ENCODE results near the gene RNF152. TPM values are rescaled to one million over a fixed set of nuclear protein-coding genes. Genes with fewer than 3 reads are reported as not detected.
"Not testable (repeated sequence)": the region's sequence is repeated elsewhere in the genome, so short reads cannot be mapped to it uniquely, and the experiment has no call there.

RNF152 gene
- total RNA-seq, 4 donors from 2014 or later: 11.8 to 16.7 (median 12.8) TPM

DNA sequence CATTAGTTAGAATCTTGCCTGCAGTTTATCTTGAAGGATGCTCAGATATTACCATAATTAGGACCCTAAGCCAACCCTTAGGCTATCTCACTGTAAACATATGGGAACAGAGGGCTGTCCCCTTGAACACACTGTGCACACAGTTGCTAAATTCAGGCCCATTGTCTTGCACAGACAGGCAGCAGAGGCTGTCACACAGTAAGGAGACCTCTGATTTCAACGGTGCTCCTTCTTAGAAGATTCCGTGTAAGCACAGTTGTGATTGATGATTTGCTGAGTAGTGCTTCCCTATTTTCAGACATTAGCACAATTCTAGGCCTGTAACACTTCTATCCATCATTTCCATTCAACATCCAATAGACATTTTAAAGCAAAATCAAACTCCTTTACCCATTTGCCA lies 108.0 kb downstream of the RNF152 start:
- Histone ChIP-seq H3K9me3 (peaks cover 0 to 12% (median 0%) of the 10 kb centered on the region in 4 donors), H3K27ac (no peak overlapping the region), H3K36me3 (no peaks in the 10 kb centered on the region), H3K4me3 (no peak overlapping the region), H3K27me3 (no peaks in the 10 kb centered on the region), H3K4me1 (no peaks in the 10 kb centered on the region)
- TF ChIP-seq POLR2A (IDR thresholded peaks at IDR 0.05): no peak
- TF ChIP-seq, protein P1, sequence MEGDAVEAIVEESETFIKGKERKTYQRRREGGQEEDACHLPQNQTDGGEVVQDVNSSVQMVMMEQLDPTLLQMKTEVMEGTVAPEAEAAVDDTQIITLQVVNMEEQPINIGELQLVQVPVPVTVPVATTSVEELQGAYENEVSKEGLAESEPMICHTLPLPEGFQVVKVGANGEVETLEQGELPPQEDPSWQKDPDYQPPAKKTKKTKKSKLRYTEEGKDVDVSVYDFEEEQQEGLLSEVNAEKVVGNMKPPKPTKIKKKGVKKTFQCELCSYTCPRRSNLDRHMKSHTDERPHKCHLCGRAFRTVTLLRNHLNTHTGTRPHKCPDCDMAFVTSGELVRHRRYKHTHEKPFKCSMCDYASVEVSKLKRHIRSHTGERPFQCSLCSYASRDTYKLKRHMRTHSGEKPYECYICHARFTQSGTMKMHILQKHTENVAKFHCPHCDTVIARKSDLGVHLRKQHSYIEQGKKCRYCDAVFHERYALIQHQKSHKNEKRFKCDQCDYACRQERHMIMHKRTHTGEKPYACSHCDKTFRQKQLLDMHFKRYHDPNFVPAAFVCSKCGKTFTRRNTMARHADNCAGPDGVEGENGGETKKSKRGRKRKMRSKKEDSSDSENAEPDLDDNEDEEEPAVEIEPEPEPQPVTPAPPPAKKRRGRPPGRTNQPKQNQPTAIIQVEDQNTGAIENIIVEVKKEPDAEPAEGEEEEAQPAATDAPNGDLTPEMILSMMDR (IDR thresholded peaks at IDR 0.05): no peak
- TF ChIP-seq EP300 (IDR thresholded peaks at IDR 0.05): no peak
- WGBS, 2 donors: 42 to 51% methylated on average over 2 of the region's 2 CpGs
- no peak for DNase-seq (ENCODE audit: low spot score in 2 of 2)

DNA sequence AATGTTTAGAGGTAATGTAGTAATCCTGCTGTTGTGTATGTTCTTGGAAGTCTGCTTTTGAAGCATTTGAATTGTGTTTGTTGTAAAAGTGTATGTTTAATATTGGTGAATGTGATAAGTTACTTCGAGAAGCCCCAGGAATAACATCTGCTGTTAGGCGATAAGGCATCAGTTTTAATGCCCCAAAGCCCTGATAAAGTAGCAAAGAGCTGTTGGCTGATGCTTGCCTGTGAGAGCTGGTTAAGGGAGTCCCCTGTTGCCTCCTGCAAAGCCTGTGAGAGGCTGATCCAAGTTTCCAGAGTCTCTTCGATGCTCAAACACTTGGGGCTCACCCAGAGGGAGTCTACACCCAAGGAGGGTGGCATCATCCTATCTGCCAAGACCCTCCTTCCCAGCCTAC lies 110.3 kb downstream of the RNF152 start:
- Histone ChIP-seq H3K36me3 (no peaks in the 10 kb centered on the region), H3K4me3 (no peak overlapping the region), H3K27ac (no peak overlapping the region), H3K27me3 (no peaks in the 10 kb centered on the region), H3K9me3 (peaks cover 0 to 11% (median 0%) of the 10 kb centered on the region in 4 donors), H3K4me1 (no peaks in the 10 kb centered on the region)
- WGBS, 2 donors: 79 to 83% methylated on average over 3 of the region's 3 CpGs
- no peak for DNase-seq (ENCODE audit: low spot score in 2 of 2)
- no peak for TF ChIP-seq POLR2A (IDR thresholded peaks at IDR 0.05)
- TF ChIP-seq EP300 (IDR thresholded peaks at IDR 0.05): no peak
- TF ChIP-seq, protein P1 (IDR thresholded peaks at IDR 0.05): no peak

DNA sequence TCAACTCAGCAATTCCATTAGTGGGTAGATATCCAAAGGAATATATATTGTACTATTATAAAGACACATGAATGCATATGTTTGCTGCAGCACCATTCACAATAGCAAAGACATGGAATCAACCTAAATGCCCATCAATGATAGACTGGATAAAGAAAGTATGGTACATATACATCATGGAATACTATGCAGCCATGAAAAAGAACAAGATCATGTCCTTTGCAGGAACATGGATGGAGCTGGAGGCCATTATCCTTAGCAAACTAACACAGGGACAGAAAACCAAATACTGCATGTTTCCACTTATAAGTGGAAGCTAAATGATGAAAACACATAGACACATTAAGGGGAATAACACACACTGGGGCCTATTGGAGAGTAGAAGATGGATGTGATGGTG lies 116.6 kb downstream of the RNF152 start:
- not testable (repeated sequence) for H3K4me3 ChIP-seq; H3K4me1 ChIP-seq; H3K27ac ChIP-seq; H3K27me3 ChIP-seq; DNase-seq (ENCODE audit: low spot score in 2 of 2); H3K36me3 ChIP-seq
- peaks cover 0 to 20% (median 0%) of the 10 kb centered on the region in 4 donors for H3K9me3 ChIP-seq

DNA sequence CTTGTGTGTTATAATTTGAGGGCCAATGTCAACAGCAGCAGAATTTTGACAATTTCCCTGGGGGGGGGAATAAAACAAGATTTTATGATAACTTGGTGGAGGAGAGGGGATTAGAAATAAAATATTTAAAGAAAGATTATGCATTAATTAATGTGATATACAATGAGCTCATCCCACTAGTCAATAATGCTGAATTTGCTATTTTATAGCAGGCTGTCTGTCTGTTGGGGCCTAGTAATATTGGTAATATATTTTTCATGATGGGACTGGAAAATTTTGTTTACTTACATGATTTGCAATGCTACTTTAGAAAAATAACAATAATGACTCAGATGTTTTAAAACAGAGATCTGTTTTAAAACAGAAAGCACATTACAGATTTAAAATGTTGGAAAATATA lies 118.0 kb downstream of the RNF152 start:
- Histone ChIP-seq H3K4me3 (no peak overlapping the region), H3K9me3 (peaks cover 0 to 20% (median 0%) of the 10 kb centered on the region in 4 donors), H3K4me1 (no peaks in the 10 kb centered on the region), H3K27me3 (no peaks in the 10 kb centered on the region), H3K36me3 (no peaks in the 10 kb centered on the region), H3K27ac (no peak overlapping the region)
- TF ChIP-seq, protein P1 (IDR thresholded peaks at IDR 0.05): no peak
- no peak for TF ChIP-seq POLR2A (IDR thresholded peaks at IDR 0.05)
- TF ChIP-seq EP300 (IDR thresholded peaks at IDR 0.05): no peak
- DNase-seq (ENCODE audit: low spot score in 2 of 2): no peak

DNA sequence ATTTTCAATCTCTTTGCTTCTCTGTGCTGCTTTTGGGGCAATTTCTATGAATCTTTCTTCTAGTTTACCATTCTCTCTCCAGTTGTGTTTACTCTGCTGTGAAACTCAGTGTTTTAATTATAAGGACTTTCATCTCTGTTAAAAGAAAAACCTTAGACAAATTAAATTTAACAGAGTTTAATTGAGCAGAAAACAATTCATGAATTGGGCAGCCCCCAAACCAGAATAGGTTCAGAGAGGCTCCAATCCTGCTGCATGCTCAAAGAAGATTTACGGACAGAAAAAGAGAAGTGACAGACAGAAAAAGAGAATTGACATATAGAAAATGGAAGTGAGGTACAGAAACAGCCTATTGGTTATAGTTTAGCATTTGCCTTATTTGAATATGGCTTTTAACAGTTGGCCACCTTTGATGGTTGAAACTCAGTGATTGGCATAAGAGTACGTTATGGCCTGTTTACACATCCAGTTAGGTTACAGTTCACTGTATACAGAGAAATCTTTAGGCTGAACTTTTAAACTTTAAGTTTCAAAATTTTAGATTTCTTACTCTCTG lies 120.4 kb downstream of the RNF152 start:
- 68 to 71% methylated on average over 2 of the region's 2 CpGs for WGBS, 2 donors
- TF ChIP-seq, protein P1 (IDR thresholded peaks at IDR 0.05): no peak
- TF ChIP-seq EP300 (IDR thresholded peaks at IDR 0.05) (no peak), POLR2A (IDR thresholded peaks at IDR 0.05) (no peak)
- Histone ChIP-seq H3K4me3 (no peak overlapping the region), H3K4me1 (no peaks in the 10 kb centered on the region), H3K27ac (no peak overlapping the region), H3K9me3 (peaks cover 0 to 16% (median 0%) of the 10 kb centered on the region in 4 donors), H3K36me3 (no peaks in the 10 kb centered on the region), H3K27me3 (no peaks in the 10 kb centered on the region)
- no peak for DNase-seq (ENCODE audit: low spot score in 2 of 2)

DNA sequence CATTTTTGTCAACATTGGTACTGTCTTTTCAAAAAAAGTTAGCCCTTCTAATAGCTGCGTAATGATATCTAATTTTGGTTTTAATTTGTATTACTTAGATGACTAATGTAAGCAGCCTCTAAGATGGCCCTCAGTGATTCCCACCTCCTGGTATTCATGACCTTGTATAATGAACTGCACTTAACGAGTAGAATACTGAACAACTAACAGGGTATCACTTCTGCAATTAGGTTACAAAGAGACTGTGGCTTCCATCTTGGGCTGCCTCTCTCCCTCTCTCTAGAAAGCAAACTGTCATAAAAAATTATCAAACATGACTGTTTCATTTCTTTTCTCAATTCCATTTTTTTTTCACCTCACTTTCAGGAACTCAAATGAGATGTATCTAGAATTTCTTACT lies 120.9 kb downstream of the RNF152 start:
- no peak for DNase-seq (ENCODE audit: low spot score in 2 of 2)
- no peak for TF ChIP-seq EP300 (IDR thresholded peaks at IDR 0.05)
- TF ChIP-seq, protein P1 (IDR thresholded peaks at IDR 0.05): no peak
- TF ChIP-seq POLR2A (IDR thresholded peaks at IDR 0.05): no peak
- no peaks in the 10 kb centered on the region for H3K4me1 ChIP-seq
- no peak overlapping the region for H3K4me3 ChIP-seq
- no peaks in the 10 kb centered on the region for H3K27me3 ChIP-seq
- 88 to 90% methylated on average over 2 of the region's 2 CpGs for WGBS, 2 donors
- H3K9me3 ChIP-seq: peaks cover 0 to 11% (median 0%) of the 10 kb centered on the region in 4 donors
- no peak overlapping the region for H3K27ac ChIP-seq
- no peaks in the 10 kb centered on the region for H3K36me3 ChIP-seq
